ENCODE data around the gene BCAT1.

DNA sequence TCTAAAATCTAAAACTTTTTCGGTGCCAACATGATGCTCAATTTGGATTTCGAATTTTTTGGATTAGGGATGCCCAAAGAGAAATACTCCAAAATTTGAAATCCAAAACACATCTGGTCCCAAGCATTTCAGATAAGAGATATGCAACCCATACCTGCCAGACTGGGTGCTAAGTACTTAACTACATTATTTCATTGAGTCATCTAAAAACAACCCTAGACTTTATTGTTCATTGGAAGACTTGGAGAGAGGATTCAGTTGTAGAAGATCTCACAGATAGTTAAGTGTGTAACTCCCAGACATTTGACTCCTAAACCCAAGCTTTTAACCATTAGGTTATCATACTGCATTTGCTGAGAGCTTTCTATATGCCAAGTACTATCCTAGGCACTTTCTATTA is 102.2 kb downstream of the BCAT1 start:
- no peak for TF ChIP-seq CTCF (IDR thresholded peaks at IDR 0.05; ENCODE audit: control extremely low read depth in 1 of 3, insufficient read depth in 1 of 3, low read depth in 1 of 3, low read length in 3 of 3)
- TF ChIP-seq POLR2AphosphoS5 (IDR thresholded peaks at IDR 0.05; ENCODE audit: low read depth, low read length), result no peak

Data from H1 (cell line).